Subcutaneous preadipocyte (primary cell): Measurements from ENCODE around the gene TRIM3. TPM values are rescaled to one million over a fixed set of nuclear protein-coding genes. Genes with fewer than 3 reads are reported as not detected.

Experiments
- total RNA-seq: library from RNA; depleted of rRNA; stranded (reverse); fragments of >200 nt; gene quantifications from 2 replicates; pipeline ENCODE4 v1.2.3, GENCODE V29; 2012

Gene TRIM3
- 16.9 and 26.0 TPM in 2 replicates for total RNA-seq

DNA sequence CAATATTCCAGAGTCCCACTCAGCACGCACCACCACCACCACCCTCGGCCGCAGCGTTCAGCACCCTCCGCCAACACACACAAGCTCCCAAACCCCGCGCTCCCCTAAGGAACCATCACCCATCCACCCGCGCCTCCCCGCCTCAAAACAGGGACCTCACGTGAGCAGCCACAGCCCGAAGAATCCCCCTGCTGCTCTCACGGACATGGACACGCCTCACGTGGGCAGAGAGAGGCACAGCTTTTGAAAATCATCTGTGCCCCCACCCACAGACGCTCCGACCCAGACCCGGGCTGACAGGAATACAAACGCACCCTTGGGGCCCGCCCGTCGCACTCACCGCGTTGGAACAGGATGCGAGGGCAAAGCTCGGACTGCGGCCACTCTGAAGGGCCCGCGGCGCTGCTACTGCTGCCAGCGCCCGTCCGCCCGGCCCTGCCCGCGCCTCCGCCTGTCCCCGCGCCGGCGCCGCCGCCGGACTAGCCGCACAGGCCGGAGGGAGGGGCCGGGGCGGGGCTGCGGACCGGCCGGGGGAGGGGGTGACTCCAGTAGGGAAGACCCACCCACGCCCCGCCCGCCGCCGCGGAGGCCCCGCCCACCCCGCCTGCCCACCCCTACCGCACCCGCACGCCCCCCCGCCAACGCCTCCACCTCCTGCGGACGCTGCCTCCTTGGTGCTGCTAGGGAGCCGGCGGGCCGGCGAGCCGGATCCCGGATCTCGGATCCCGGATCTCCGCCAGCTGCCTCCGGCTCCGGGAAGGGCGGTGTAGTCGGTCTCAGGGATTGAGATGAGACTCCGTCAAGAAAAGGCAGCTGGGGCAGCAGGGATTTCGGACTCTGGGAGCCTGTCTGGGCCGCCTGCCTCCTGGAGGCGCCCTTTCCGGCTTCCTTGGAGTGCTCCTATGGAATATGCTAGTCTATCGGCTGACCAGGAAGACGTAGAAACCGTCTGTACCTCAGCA lies at the start of gene TRIM3:
Gene TRIM3, minus strand, starts transcription at position 491 of the 962 bp plus-strand sequence. CDS start 8,246 bp downstream, outside the sequence.

DNA sequence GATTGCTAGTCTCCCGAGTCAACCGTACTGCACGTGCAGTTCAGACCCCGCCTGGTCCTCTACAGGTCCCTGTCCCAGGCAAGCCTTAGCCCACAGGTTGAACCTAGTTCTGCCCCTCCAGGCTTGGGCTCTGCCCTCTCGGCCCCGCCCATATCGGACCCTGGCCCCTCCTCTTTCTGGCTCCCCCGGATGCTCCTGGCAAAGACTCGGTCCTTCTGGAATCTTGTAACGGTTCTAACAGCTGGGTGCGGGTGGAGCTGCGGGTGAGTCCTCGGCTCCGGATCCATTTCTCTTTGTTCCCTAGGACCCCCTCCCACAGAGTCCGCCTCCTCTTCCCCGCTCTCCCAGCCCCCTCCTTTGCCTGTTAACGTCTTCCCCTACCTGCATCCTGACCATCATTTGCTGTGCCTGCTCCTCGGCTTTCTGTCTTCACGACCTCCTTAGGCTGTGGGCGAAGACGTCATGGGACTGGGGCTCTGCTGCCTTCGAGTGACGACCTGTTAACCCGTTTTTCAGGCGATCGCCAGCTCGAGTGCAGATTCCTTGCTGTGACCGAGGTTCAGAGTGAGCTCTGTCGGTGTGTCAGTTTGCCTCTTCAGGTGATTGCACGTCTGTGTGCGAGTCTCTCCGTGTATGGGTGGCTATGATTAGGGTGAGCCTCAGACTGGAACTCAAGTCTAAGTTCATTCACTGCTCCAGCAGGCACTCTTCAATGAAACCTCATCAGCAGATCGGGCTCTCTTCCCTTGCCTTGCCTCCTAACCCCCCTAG lies 23.5 kb upstream of the TRIM3 start, which contains the start of gene DNHD1:
Gene DNHD1, plus strand, starts transcription at position 212 of the 771 bp plus-strand sequence. CDS start 936 bp downstream, outside the sequence.

DNA sequence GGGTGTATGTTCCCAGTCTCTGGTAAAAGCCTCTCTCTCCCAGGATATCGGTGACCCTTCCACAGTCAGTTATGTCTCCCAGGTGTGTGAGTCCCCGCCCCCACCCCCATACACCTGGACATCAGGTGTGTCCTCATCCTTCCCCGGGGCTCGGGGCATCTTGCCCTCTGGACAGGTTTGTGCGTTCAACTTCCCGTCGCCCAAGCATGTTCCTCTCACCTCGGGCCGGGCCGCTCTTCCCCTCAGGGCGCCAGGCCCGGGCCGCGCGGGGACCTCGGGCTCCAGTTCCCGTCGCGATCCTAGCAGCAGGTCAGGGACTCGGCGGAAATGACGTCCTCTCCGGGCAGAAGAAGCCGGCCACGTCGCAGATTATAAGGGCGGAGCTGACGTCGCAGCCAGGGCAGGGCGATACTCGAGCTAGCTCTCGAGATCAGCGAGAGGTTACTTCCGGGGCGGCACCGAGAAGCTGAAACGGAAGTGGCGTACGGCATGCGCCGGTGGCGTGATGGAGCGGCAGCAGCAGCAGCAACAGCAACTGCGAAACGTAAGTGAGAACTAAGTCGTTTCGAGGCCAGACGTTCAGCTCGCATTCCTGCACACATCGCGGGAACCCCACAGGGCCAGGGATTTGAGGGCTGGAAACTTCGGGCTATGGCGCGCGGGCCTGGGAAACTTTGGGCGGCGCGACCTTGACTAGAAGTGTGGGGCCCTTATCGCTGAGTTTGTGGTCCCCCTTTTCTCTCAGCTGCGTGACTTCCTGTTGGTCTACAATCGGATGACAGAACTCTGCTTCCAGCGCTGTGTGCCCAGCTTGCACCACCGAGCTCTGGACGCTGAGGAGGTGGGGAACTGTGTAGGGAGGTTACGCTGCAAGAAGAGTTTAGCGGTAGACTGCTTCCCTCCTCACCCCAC lies 7.5 kb upstream of the TRIM3 start, which contains the start of the genes ARFIP2 and TIMM10B:
Gene ARFIP2, minus strand, starts transcription at position 320 of the 912 bp plus-strand sequence. CDS start 910 bp downstream, outside the sequence.
Gene TIMM10B, plus strand, starts transcription at position 490 of the 912 bp plus-strand sequence. Its CDS starts 16 bp downstream, at position 506.

DNA sequence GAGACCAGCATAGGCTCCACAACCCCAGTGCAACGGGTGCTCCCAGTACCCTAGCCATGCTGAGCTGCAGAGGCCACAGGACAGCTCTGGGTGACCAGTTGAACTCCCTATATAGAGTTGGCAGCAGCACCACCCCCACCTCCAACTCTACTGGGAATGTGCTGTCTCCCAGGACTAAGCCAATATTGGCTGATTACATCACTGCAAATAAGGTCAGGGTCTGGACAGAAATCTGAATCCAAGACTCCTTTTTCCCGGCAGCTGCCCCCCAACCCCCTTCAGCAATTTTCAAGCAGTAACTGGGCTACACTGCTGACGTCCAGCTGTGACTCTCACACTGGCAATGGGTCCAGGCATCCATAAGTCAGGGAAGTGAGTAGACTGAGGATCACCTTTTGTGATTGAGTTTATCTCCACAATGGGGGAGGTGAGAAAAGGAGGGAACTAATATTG lies 32.8 kb downstream of the TRIM3 start, which contains the start of gene HPX:
Gene HPX, minus strand, starts transcription at position 82 of the 453 bp plus-strand sequence. Its CDS starts 24 bp downstream, at position 58.

DNA sequence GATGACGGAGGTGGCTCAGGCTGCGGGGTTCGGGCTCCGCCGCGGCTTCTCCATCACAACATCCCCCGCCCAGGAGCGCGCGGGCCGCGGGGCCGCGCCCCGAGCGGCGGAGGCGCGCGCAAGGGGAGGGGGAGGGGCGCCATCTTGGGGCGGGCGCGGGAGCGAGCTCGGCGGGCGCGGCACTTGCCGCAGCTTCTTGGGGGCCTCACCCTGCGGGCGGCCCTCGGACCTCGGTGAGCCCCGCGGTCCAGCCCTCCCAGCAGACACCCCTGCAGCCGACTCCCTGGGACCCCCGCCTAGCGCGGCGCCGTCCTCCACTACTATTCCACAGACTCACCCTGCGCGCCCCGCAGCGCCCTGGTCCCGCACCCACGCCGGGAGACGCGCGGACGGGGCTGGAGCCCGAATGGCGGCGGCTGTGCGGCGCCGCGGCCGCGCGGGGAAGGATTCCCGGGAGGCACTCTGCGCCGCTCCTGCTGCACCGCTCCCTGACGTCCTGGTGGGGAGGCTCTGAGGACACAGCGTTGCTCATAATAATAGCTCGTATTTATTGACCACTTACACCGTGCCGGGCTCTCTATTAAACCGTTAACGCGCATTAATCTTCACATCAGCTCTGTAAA lies 54.6 kb downstream of the TRIM3 start, which contains the start of gene APBB1:
Gene APBB1, minus strand, starts transcription at position 86 of the 623 bp plus-strand sequence. CDS start 7,747 bp downstream, outside the sequence.

Other genes starting within 250 kb of the TRIM3 start
- gene FHIP1B, start 239.3 kb downstream of the TRIM3 start, total RNA-seq = 13.2 and 19.2 TPM in 2 replicates
- 0.37 TPM in 1 of 2 replicates, not detected in the other for gene CNGA4, start 234.9 kb downstream of the TRIM3 start, total RNA-seq
- not detected in 2 replicates for gene CCKBR, start 214.1 kb downstream of the TRIM3 start, total RNA-seq
- 171 and 329 TPM in 2 replicates for gene CAVIN3, start 153.4 kb downstream of the TRIM3 start, total RNA-seq
- 28.3 and 31.7 TPM in 2 replicates for gene SMPD1, start 83.5 kb downstream of the TRIM3 start, total RNA-seq
- 27.6 and 29.9 TPM in 2 replicates for gene APBB1, start 54.8 kb downstream of the TRIM3 start, total RNA-seq
- gene HPX, start 33.0 kb downstream of the TRIM3 start, total RNA-seq = 0.37 and 0.98 TPM in 2 replicates
- 44.4 and 51.1 TPM in 2 replicates for gene ARFIP2, start 7.4 kb upstream of the TRIM3 start, total RNA-seq
- 36.7 and 37.3 TPM in 2 replicates for gene TIMM10B, start 7.6 kb upstream of the TRIM3 start, total RNA-seq
- 9.4 and 11.4 TPM in 2 replicates for gene DNHD1, start 23.3 kb upstream of the TRIM3 start, total RNA-seq
- 9.2 and 13.5 TPM in 2 replicates for gene RRP8, start 129.7 kb upstream of the TRIM3 start, total RNA-seq
- gene ILK, start 129.8 kb upstream of the TRIM3 start, total RNA-seq = 110 and 148 TPM in 2 replicates
- gene TAF10, start 138.3 kb upstream of the TRIM3 start, total RNA-seq = 27.9 and 32.3 TPM in 2 replicates
- gene TPP1, start 145.5 kb upstream of the TRIM3 start, total RNA-seq = 56.7 and 93.3 TPM in 2 replicates
- gene DCHS1, start 181.9 kb upstream of the TRIM3 start, total RNA-seq = 0.37 and 0.78 TPM in 2 replicates
- gene MRPL17, start 209.4 kb upstream of the TRIM3 start, total RNA-seq = 48.1 and 66.5 TPM in 2 replicates